NCI-H526 treated with DMSO at 0.1 percent for 48 hours (cell line): Measurements from ENCODE around the gene DRAM2.
"Not testable (repeated sequence)": the region's sequence is repeated elsewhere in the genome, so short reads cannot be mapped to it uniquely, and the experiment has no call there.

ENCODE experiments used
- DNase-seq: peaks from one replicate; lab custom pipeline; 2025; lab: John Stamatoyannopoulos, UW

Gene DRAM2

DNA sequence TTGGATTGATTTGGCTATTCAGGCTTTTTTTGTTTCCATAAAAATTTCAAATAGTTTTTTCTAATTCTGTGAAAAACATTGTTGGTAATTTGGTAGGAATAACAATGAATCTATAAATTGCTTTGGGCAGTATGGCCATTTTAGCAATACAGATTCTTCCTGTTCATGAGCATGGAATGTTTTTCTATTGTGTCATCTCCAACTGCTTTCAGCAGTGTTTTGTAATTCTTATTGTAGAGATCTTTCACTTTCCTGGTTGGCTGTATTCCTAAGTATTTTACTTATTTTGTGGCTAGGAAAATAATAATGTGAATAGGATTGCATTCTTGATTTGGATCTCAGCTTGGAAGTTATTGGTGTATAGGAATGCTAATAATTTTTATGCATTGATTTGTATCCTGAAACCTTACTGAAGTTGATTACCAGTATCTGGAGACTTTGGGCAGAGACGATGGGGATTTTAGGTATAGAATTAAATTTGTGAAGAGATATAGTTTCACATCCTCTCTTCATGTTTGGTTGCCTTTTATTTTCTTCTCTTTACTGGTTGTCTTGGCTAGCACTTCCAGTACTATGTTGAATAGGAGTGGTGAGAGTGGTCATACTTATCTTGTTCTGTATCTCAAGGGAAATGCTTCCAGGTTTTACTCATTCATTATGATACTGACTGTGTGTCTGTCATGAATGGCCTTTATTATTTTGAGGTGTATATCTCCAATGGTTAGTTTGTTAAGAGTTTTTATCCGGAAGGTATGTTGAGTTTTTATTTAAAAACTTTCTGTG is 57.3 kb downstream of the DRAM2 start:
- no peak for DNase-seq

GRCh38 chr1:111079329-111079728 is 60.6 kb downstream of the DRAM2 start:
- DNase-seq = not testable (repeated sequence)

- DNase-seq = not testable (repeated sequence)
Observed at GRCh38 chr1:111077312-111077711, 62.6 kb downstream of the DRAM2 start.
